Activated naive CD4-positive, alpha-beta T cell treated with anti-CD3 and anti-CD28 coated beads, Interleukin-2, amount 50 U/mL, for 24 hours (primary cell): ENCODE results near the gene AVPR1B.
"Not testable (repeated sequence)": the region's sequence is repeated elsewhere in the genome, so short reads cannot be mapped to it uniquely, and the experiment has no call there.

Experiments used
- H3K27ac Mint-ChIP-seq: one replicate; pipeline ENCODE4 v1.8.0; 2021; ENCODE audit warnings: mild to moderate bottlenecking, mixed read lengths
- H3K27me3 Mint-ChIP-seq: one replicate; pipeline ENCODE4 v1.8.0; 2021; ENCODE audit warnings: mixed read lengths
- H3K36me3 Mint-ChIP-seq: one replicate; pipeline ENCODE4 v1.8.0; 2021; ENCODE audit warnings: mixed read lengths
- H3K4me1 Mint-ChIP-seq: one replicate; pipeline ENCODE4 v1.8.0; 2021; ENCODE audit warnings: mixed read lengths
- H3K4me3 Mint-ChIP-seq: one replicate; pipeline ENCODE4 v1.8.0; 2021; ENCODE audit warnings: mild to moderate bottlenecking, mixed read lengths
- H3K9me3 Mint-ChIP-seq: one replicate; pipeline ENCODE4 v1.8.0; 2021; ENCODE audit warnings: mixed read lengths

The AVPR1B gene

DNA sequence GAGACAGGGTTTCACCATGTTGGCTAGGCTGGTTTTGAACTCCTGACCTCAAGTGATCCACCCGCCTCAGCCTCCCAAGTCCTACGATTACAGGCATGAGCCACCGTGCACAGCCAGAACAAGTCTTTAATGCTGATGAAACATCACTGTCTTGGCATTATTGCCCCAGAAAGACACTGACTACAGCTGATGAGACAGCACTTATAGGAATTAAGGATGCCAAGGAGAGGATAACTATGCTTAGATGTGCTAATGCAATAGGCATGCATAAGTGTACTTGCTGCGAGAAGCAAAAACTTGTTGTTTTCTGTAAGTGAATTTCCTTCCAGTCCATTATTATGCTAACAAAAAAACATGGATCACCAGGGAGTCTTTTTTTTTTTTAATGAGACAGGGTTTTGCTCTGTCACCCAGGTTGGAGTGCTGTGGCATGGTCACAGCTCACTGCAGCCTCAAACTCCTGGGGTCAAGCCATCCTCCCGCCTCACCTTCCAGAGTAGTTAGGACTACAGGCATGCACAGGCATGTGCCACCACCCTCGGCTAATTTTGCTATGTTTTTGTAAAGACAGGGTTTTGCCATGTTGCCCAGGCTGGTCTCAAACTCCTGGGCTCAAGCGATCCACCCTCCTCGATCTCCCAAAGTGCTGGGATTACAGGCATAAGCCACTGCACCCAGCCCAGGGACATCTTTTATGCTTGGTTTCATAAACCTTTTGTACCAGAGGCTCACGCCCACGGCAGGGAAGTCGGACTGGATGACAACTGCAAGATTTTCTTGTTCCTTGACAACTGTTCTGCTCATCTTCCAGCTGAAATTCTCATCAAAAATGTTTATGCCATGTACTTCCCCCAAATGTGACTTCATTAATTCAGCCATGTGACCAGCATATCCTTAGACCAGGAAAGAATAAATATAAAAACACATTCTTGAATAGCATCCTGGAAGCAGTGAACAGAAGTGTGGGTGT, 41.1 kb downstream of the AVPR1B start:
- no peaks in the 10 kb centered on the region for H3K9me3 Mint-ChIP-seq
- H3K4me3 Mint-ChIP-seq = no peak overlapping the region
- no peaks in the 10 kb centered on the region for H3K27me3 Mint-ChIP-seq
- H3K36me3 Mint-ChIP-seq = no peaks in the 10 kb centered on the region
- H3K27ac Mint-ChIP-seq = no peak overlapping the region
- H3K4me1 Mint-ChIP-seq = peaks cover 16% of the 10 kb centered on the region

DNA sequence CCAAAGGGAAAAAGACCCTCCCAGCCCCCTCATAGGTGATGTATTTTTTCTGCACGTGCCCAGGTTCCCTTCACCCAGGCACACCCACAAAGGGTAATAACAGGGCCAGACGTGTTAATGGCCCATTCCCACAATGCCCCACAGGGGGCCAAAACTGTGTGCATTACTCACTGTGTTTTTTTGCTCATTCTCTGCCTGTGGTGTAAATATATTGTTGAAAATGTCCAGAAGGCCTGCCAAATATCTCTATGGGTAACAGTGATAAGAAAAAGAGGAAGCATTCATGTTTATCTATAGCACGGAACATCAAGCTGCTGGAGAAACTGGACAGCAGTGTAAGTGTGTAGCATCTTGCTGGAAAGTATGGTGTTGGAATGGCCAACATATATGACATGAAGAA, 42.3 kb downstream of the AVPR1B start:
- H3K9me3 Mint-ChIP-seq = no peaks in the 10 kb centered on the region
- no peaks in the 10 kb centered on the region for H3K36me3 Mint-ChIP-seq
- H3K4me3 Mint-ChIP-seq = no peak overlapping the region
- H3K4me1 Mint-ChIP-seq = peaks cover 4% of the 10 kb centered on the region
- no peak overlapping the region for H3K27ac Mint-ChIP-seq
- H3K27me3 Mint-ChIP-seq = no peaks in the 10 kb centered on the region

DNA sequence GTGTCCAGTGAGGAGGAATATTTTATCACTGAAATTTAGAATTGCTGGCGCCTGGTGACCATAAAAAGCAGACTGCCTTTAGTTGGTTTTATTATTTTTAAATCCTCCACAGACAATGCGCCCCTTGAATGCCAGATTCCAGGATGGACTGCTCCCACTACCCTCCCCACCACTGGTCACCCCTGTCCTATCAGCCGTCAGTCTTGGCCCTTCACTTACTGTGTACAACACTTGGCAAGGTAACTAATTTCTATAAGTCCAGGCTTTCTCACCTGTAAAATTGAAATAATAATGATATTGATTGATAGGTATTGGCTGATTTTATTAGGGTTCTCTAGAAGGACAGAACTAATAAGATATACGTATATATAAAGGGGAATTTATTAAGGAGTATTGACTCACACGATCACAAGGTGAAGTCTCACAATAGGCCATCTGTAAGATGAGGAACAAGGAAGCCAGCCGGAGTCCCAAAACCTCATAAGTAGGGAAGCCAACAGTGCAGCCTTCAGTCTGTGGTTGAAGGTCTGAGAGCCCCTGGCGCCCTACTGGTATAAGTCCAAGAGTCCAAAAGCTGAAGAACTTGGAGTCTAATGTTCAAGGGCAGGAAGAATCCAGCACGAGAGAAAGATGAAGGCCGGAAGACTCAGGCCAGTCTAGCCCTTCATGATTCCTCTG, 46.4 kb downstream of the AVPR1B start:
- Mint-ChIP-seq H3K27me3 (no peaks in the 10 kb centered on the region), H3K27ac (no peak overlapping the region), H3K4me3 (no peak overlapping the region), H3K36me3 (no peaks in the 10 kb centered on the region), H3K9me3 (no peaks in the 10 kb centered on the region), H3K4me1 (peaks cover 15% of the 10 kb centered on the region)

DNA sequence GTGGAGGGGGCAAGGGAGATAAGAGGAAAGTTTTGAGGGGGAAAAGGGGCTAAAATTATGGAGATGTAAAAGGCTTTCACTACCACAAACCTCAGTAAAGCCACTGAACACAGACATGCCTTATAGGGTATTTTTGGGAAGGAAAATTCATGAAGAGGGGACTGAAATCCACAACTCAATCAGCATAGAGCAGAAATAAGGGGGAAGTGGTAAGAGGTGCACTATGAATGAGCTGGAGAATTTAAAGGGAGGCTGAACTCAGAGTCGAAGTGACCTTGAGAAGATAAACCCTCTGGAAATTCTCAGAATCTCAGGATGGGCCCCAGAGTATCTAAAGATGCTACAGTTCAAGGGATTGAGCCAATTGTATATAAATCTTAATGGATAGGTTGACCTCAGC, 48.9 kb downstream of the AVPR1B start:
- H3K27ac Mint-ChIP-seq = no peak overlapping the region
- no peaks in the 10 kb centered on the region for H3K9me3 Mint-ChIP-seq
- peaks cover 15% of the 10 kb centered on the region for H3K4me1 Mint-ChIP-seq
- H3K27me3 Mint-ChIP-seq = no peaks in the 10 kb centered on the region
- no peaks in the 10 kb centered on the region for H3K36me3 Mint-ChIP-seq
- no peak overlapping the region for H3K4me3 Mint-ChIP-seq

DNA sequence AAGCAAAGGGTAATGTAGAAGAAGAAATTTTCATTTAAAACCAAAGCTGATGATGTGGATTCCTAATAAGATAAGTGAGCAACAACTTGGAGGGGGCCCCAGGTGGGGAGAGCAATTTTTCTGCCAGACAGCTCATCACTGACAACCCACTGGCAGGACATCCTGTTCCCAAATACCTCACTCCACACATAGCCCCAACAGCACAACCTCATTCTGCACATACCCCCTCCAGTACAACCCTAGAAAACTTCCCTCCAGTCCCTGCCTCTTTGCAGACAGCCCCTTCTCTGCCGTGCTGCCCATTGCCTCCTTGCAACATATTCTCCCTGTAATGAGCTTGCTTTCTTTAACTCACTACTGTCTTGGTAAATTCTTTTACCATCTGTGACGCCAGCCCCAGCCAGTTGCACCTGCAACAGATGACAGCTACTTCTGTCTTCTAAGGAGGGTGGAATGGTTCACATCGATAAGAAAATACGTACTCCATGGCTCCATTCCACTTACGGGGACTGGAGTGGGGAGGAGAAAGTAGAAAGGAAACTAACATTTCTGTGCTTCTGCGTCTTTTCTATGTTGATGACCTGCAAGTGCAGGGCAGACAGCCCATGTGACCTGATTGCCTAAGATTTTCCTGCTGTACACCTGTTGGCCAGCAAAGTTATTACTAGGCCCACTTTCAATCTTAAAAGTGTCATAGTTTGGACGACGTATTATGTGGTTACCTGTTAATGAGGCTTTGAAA, 49.5 kb downstream of the AVPR1B start:
- Mint-ChIP-seq H3K9me3 (no peaks in the 10 kb centered on the region), H3K27ac (no peak overlapping the region), H3K27me3 (no peaks in the 10 kb centered on the region), H3K4me3 (no peak overlapping the region), H3K36me3 (no peaks in the 10 kb centered on the region), H3K4me1 (peaks cover 15% of the 10 kb centered on the region)

DNA sequence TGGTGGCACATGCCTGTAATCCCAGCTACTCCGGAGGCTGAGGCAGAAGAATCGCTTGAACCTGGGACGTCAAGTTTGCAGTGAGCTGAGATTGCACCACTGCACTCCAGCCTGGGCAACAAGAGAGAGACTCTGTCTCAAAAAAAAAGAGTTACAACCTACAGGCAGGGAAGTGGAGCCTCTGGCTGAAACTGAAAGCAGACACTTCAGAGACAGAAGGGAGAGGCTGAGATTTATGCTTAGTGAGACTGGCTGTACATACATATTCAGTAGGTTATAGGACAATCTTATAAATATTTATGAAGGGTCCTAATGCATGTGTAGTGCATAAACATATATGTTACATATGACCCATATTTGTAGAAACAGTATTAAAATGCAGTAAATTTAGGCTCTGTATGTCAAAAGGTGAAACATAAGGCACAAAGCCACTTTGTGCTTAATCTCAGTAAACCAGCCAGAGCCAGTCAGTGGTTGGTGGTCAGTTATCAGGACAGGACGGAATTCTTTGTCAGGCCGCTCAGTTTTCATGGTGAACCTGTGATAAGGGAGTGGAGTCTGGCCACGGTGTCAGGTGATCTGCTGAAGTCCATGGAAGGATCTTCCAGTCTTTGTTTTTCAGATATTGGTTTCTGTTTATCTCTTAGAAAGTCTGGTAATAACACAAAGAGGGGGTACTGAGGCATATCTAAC, 50.6 kb downstream of the AVPR1B start:
- no peaks in the 10 kb centered on the region for H3K27me3 Mint-ChIP-seq
- H3K4me1 Mint-ChIP-seq = peaks cover 15% of the 10 kb centered on the region
- no peak overlapping the region for H3K27ac Mint-ChIP-seq
- no peaks in the 10 kb centered on the region for H3K9me3 Mint-ChIP-seq
- no peaks in the 10 kb centered on the region for H3K36me3 Mint-ChIP-seq
- H3K4me3 Mint-ChIP-seq = no peak overlapping the region

DNA sequence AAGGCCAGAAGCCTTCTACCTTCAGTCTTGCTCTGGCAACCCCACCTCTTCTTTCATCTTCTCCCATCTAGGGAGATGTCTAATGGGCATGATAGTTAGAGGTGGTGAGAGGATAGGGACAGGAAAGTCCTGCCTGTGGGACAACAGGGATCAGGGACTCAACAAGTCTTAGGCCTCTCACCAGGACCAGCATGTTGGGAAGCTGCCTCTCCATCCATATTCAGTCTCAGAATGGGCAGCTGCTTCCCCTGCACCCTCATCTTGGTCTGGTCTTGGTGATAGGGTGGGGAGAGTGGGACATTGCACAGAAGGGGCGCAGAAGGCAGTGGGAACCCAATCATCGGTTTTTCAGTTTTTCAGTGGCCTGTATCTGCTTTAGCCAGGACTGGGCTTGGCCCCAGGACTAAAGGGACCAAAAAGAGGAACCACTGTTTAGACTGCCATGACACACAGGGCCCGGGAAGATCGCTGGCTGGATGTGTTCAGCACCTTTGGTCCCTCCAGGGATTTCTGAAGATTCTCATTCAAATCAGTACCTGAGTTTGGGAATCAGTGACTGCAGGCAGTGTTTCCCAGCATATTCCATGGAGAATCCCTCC, 51.5 kb downstream of the AVPR1B start:
- Mint-ChIP-seq H3K4me3 (no peak overlapping the region), H3K9me3 (no peaks in the 10 kb centered on the region), H3K4me1 (peaks cover 15% of the 10 kb centered on the region), H3K27me3 (no peaks in the 10 kb centered on the region), H3K36me3 (no peaks in the 10 kb centered on the region), H3K27ac (no peak overlapping the region)

DNA sequence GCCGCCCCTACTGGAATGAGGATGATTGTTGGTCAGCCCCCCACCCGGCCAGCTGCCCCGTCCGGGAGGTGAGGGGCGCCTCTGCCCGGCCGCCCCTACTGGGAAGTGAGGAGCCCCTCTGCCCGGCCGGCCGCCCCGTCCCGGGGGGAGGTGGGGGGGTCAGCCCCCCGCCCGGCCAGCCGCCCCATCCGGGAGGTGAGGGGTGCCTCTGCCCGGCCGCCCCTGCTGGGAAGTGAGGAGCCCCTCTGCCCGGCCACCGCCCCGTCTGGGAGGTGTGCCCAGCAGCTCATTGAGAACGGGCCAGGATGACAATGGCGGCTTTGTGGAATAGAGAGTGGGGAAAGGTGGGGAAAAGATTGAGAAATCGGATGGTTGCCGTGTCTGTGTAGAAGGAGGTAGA, 52.7 kb downstream of the AVPR1B start:
- not testable (repeated sequence) for H3K4me3 Mint-ChIP-seq, H3K9me3 Mint-ChIP-seq, H3K36me3 Mint-ChIP-seq, H3K27me3 Mint-ChIP-seq, H3K27ac Mint-ChIP-seq
- peaks cover 15% of the 10 kb centered on the region for H3K4me1 Mint-ChIP-seq

DNA sequence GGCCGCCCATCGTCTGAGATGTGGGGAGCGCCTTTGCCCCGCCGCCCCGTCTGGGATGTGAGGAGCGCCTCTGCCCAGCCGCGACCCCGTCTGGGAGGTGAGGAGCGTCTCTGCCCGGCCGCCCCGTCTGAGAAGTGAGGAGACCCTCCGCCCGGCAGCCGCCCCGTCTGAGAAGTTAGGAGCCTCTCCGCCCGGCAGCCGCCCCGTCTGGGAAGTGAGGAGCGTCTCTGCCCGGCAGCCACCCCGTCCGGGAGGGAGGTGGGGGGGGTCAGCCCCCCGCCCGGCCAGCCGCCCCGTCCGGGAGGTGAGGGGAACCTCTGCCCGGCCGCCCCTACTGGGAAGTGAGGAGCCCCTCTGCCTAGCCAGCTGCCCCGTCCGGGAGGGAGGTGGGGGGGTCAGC, 53.2 kb downstream of the AVPR1B start:
- not testable (repeated sequence) for H3K9me3 Mint-ChIP-seq, H3K36me3 Mint-ChIP-seq, H3K27ac Mint-ChIP-seq, H3K4me3 Mint-ChIP-seq, H3K27me3 Mint-ChIP-seq
- peaks cover 15% of the 10 kb centered on the region for H3K4me1 Mint-ChIP-seq

DNA sequence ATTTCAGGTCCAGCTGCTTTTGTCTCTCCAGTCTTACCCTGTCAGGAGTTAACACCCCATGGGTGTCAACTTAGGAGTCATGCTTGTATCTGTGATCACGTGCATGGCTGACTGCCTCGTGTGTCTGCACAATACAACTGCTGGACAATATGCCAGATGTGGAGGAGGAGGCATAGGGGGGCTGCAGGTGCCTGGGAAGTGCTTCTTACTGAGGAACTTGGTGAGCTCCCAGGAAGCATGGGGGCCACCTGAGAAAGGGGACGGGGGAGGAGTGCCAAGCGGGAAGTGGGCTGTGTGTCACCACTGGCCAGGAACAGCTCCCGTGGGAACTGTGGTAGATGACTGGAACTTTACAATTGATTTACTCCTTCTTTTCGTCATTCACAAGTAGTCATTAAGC, 54.7 kb downstream of the AVPR1B start:
- H3K27ac Mint-ChIP-seq = no peak overlapping the region
- H3K27me3 Mint-ChIP-seq = no peaks in the 10 kb centered on the region
- H3K4me3 Mint-ChIP-seq = no peak overlapping the region
- no peaks in the 10 kb centered on the region for H3K36me3 Mint-ChIP-seq
- no peaks in the 10 kb centered on the region for H3K9me3 Mint-ChIP-seq
- H3K4me1 Mint-ChIP-seq = peaks cover 9% of the 10 kb centered on the region

DNA sequence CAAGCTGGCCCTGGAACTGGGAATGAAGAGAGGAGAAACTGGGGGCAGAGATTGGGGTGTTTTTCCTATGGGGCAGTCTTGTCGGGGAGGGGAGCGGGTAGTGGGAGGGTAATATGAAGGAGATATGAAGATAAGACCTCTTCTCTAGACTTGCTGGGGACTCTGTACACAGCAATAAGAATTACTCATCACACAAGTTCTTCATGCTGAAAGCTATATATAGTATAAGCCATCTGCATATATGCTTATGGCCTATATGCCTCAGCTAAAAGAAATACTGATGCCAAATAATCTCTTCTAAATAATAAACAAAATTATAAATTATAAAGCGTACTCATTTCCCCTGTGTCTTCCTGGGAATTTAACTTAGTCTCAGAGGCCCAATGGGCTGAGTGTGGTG, 56.3 kb downstream of the AVPR1B start:
- H3K4me1 Mint-ChIP-seq = no peaks in the 10 kb centered on the region
- no peak overlapping the region for H3K27ac Mint-ChIP-seq
- H3K4me3 Mint-ChIP-seq = no peak overlapping the region
- H3K27me3 Mint-ChIP-seq = no peaks in the 10 kb centered on the region
- no peaks in the 10 kb centered on the region for H3K36me3 Mint-ChIP-seq
- H3K9me3 Mint-ChIP-seq = no peaks in the 10 kb centered on the region
